Nephron (organoid): ENCODE data around the gene XYLB.
"Not testable (repeated sequence)": the region's sequence is repeated elsewhere in the genome, so short reads cannot be mapped to it uniquely, and the experiment has no call there.

Experiments used
- H3K27ac Mint-ChIP-seq, 3 experiments: 2 replicates each; pipeline ENCODE4 v1.8.0; 2020; ENCODE audit warnings: mixed read lengths in 3 of 3, mild to moderate bottlenecking in 2 of 3, moderate library complexity in 1 of 3
- H3K27me3 Mint-ChIP-seq: 2 replicates; pipeline ENCODE4 v1.8.0; 2021; ENCODE audit warnings: low read depth, mild to moderate bottlenecking, moderate library complexity, mixed read lengths
- H3K36me3 Mint-ChIP-seq: 2 replicates; pipeline ENCODE4 v1.8.0; 2020; ENCODE audit warnings: low read depth, mixed read lengths
- H3K4me1 Mint-ChIP-seq: 2 replicates; pipeline ENCODE4 v1.8.0; 2020; ENCODE audit warnings: mixed read lengths
- H3K4me3 Mint-ChIP-seq, 3 experiments: 2 replicates each; pipeline ENCODE4 v1.8.0; 2020; ENCODE audit warnings: mild to moderate bottlenecking in 3 of 3, mixed read lengths in 3 of 3, moderate library complexity in 2 of 3
- H3K9me3 Mint-ChIP-seq: 2 replicates; pipeline ENCODE4 v1.8.0; 2020; ENCODE audit warnings: mixed read lengths
- TF ChIP-seq, protein P1 (sequence below), 3 experiments: fragments of 200-600 bp; sonication (generic); IDR thresholded peaks; one replicate each; pipeline ENCODE4 v1.5.0; 2021; ENCODE audit warnings: antibody characterized with exemption in 3 of 3; ENCODE audit not compliant: unreplicated experiment in 3 of 3

The XYLB gene

DNA sequence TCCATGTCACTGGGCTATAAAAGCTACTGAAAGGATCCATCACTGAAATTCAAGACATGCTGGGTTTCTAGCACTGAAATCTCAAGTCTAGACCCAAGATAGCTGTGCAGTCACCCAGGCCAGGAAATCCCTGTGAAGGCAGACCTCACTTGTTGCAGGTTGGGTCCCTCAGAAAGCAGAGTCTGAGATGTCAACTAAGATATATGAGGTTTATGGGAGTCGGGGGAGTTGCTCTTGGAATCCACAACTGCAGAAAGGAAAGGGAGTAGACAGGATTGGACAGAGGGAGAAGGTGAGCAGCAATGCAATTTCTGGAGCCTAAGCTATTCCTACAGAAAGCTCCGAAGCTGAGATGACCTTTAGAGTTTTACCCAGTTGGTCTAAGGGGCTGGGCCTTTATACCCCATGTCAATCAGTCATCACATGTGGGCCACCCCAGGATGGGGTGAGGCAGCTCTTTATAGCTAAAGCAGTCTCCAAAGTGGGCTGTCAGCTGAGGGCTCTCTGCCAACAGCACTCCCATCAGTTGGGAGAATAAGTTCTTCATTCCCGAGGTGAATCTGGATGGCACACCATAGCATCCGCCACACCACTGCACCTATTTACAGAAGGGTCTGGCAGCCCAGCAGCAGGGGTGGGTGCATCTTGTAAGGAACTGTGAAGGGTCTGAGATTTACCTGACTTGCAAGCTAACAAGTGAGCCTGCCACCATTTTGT lies 54.8 kb downstream of the XYLB start:
- Mint-ChIP-seq H3K4me1 (no peaks in the 10 kb centered on the region), H3K4me3 (no peak overlapping the region), H3K27me3 (no peaks in the 10 kb centered on the region), H3K36me3 (peaks cover 75% of the 10 kb centered on the region), H3K27ac (no peak overlapping the region), H3K9me3 (peaks cover 9% of the 10 kb centered on the region)
- TF ChIP-seq, protein P1, sequence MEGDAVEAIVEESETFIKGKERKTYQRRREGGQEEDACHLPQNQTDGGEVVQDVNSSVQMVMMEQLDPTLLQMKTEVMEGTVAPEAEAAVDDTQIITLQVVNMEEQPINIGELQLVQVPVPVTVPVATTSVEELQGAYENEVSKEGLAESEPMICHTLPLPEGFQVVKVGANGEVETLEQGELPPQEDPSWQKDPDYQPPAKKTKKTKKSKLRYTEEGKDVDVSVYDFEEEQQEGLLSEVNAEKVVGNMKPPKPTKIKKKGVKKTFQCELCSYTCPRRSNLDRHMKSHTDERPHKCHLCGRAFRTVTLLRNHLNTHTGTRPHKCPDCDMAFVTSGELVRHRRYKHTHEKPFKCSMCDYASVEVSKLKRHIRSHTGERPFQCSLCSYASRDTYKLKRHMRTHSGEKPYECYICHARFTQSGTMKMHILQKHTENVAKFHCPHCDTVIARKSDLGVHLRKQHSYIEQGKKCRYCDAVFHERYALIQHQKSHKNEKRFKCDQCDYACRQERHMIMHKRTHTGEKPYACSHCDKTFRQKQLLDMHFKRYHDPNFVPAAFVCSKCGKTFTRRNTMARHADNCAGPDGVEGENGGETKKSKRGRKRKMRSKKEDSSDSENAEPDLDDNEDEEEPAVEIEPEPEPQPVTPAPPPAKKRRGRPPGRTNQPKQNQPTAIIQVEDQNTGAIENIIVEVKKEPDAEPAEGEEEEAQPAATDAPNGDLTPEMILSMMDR (IDR thresholded peaks at IDR 0.05; ENCODE audit: unreplicated experiment in 3 of 3) = no peak

DNA sequence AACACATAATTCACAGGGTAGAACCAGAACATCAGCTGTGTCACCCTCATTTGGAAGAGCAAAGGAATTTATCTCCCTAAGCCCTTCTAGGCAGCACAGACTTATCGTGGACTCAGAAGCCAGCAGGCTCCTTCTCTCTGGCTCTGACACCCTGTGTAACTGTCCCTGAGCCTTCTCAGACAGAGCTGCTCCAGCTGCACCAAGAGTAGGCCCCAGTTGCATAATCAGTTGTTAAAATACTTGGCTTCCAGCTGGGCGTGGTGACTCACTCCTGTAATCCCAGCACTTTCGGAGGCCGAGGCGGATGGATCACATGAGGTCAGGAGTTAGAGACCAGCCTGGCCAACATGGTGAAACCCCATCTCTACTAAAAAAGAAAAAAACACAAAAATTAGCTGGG lies 57.7 kb downstream of the XYLB start:
- Mint-ChIP-seq H3K36me3 (peaks cover 56% of the 10 kb centered on the region), H3K4me3 (no peak overlapping the region), H3K27ac (no peak overlapping the region)

DNA sequence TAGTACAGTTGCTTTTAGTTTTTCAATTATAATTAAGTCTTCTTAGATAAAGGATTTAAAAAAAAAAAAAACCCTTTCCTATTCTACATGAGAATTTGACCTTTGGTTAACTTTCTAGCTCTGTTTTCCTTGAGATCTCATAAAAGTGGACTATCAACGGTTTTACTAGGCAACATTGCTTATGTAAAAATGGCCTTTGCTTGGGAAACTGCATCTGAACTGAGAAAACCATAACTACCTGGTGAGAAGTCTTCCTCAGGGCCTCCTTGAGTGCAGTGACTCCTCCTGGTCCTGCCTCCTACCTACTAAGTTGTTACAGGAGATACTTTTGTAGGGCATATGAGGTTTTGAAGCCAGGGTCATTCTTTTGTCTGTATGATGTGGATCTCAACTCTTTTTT lies 65.0 kb downstream of the XYLB start:
- Mint-ChIP-seq H3K36me3 (peaks cover 3% of the 10 kb centered on the region), H3K4me3 (no peak overlapping the region), H3K27me3 (no peaks in the 10 kb centered on the region), H3K4me1 (no peaks in the 10 kb centered on the region), H3K27ac (no peak overlapping the region), H3K9me3 (peaks cover 6% of the 10 kb centered on the region)
- TF ChIP-seq, protein P1 (IDR thresholded peaks at IDR 0.05; ENCODE audit: unreplicated experiment in 3 of 3) = no peak

More for the DNA sequence above, 57.7 kb downstream of the XYLB start:
- Mint-ChIP-seq H3K4me1 (no peaks in the 10 kb centered on the region), H3K27me3 (no peaks in the 10 kb centered on the region), H3K9me3 (peaks cover 9% of the 10 kb centered on the region)
- TF ChIP-seq, protein P1 (IDR thresholded peaks at IDR 0.05; ENCODE audit: unreplicated experiment in 3 of 3) = no peak

DNA sequence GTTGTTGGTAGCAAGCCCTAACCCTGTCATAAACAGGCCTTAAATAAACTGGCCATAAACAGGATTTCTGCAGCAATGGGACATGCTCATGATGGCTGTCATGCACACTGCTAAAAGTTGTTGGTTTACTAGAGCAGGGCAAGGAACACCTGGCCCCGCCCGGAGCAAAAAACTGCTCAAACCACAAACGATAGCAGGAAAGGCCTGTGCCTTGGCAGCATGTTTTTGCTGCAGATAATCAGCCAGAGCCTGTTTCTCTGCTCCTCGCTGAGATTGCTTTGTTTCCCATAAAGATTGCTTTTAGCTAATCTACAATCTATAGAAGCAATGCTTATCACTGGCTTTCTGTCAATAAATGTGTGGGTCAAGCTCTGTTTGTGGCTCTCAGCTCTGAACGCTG lies 74.2 kb downstream of the XYLB start:
- H3K36me3 Mint-ChIP-seq, H3K27me3 Mint-ChIP-seq, H3K4me3 Mint-ChIP-seq, H3K27ac Mint-ChIP-seq, H3K4me1 Mint-ChIP-seq, H3K9me3 Mint-ChIP-seq: not testable (repeated sequence)

DNA sequence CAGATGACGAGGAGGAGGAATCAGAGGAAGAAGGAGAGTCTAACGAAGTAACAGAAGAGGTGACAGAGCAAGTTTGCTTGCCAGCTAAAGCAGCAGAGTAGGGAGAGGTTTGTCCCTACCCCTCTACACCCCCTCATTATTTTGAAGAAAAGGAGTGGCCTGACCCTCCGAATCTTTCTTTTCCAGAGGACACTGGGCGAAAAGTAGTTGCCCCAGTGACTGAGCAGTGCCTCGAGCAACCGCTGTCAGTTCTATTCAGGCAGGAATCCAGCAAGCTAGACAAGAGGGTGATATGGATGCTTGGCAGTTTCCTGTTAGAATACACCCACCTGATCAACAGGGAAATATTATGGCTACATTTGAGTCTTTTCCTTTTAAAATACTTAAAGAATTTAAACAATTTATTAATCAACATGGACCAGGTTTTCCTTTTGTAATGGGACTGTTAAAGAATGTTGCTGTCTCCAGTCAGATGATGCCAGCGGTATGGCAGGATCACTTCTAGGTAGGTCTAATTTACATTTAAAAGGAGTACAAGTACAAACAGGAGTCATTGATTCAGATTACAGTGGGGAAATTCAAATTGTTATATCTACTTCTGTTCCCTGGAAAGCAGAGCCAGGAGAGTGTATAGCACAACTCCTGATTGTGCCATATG lies 75.2 kb downstream of the XYLB start:
- Mint-ChIP-seq H3K27me3 (no peaks in the 10 kb centered on the region), H3K4me3 (no peak overlapping the region), H3K9me3 (no peaks in the 10 kb centered on the region), H3K27ac (no peak overlapping the region), H3K36me3 (peaks cover 3% of the 10 kb centered on the region), H3K4me1 (no peaks in the 10 kb centered on the region)
- TF ChIP-seq, protein P1 (IDR thresholded peaks at IDR 0.05; ENCODE audit: unreplicated experiment in 3 of 3) = no peak

DNA sequence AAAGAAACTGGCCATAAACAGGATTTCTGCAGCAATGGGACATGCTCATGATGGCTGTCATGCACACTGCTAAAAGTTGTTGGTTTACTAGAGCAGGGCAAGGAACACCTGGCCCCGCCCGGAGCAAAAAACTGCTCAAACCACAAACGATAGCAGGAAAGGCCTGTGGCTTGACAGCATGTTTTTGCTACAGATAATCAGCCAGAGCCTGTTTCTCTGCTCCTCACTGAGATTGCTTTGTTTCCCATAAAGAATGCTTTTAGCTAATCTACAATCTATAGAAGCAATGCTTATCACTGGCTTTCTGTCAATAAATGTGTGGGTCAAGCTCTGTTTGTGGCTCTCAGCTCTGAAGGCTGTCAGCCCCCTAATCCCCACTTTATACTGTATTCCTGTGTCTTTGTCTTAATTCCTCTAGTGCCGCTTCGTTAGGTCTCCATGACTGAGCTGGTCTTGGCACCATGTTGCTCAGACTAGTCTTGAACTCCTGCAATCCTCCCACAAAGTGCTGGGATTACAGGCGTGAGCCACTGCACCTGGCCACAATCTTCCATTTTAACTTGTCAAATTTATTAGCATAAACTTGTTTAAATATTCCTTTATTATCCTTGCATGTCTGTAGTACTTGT lies 80.3 kb downstream of the XYLB start:
- H3K4me1 Mint-ChIP-seq, H3K4me3 Mint-ChIP-seq, H3K27me3 Mint-ChIP-seq, H3K27ac Mint-ChIP-seq: not testable (repeated sequence)
- H3K36me3 Mint-ChIP-seq = peaks cover 12% of the 10 kb centered on the region
- peaks cover 14% of the 10 kb centered on the region for H3K9me3 Mint-ChIP-seq

DNA sequence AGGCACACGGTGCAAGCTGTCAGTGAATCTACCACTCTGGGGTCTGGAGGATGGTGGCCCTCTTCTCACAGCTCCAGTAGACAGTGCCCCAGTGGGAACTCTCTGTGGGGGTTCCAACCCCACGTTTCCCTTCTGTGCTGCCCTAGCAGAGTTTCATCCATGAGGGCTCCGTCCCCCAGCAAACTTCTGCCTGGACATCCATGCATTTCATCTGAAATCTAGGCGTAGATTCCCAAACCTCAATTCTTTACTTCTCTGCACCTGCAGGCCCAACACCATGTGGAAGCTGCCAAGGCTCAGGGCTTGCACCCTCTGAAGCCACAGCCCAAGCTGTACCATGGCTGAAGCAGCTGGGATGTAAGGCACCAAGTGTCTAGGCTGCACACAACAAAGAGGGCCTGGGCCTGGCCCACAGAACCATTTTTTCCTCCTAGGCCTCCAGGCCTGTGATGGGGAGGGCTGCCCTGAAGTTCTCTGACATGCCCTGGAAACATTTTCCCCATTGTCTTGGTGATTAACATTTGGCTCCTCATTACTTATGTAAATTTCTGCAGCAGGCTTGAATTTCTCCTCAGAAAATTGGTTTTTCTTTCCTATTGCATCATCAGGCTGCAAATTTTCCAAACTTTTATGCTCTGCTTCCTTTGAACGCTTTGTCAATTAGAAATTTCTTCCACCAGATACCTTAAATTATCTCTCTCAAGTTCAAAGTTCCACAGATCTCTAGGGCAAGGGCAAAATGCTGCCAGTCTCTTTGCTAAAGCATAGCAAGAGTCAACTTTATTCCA lies 86.5 kb downstream of the XYLB start:
- not testable (repeated sequence) for H3K4me3 Mint-ChIP-seq, H3K27me3 Mint-ChIP-seq, H3K4me1 Mint-ChIP-seq, H3K27ac Mint-ChIP-seq
- Mint-ChIP-seq H3K9me3 (peaks cover 60% of the 10 kb centered on the region), H3K36me3 (peaks cover 40% of the 10 kb centered on the region)

DNA sequence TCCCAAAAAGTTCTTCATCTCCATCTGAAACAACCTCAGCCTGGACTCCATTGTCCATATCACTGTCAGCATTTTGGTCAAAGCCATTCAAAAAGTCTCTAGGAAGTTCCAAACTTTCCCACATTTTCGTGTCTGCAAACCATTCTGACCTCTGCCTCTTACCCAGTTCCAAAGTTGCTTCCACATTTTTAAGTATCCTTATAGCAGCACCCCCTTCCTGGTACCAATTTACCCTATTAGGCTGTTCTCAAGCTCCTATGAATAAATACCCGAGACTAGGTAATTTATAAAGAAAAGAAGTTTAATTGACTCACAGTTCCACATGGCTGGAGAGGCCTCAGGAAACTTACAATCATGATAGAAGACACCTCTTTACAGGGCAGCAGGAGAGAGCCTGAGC lies 87.1 kb downstream of the XYLB start:
- H3K4me1 Mint-ChIP-seq, H3K27ac Mint-ChIP-seq, H3K4me3 Mint-ChIP-seq, H3K27me3 Mint-ChIP-seq: not testable (repeated sequence)
- Mint-ChIP-seq H3K36me3 (peaks cover 40% of the 10 kb centered on the region), H3K9me3 (peaks cover 60% of the 10 kb centered on the region)

DNA sequence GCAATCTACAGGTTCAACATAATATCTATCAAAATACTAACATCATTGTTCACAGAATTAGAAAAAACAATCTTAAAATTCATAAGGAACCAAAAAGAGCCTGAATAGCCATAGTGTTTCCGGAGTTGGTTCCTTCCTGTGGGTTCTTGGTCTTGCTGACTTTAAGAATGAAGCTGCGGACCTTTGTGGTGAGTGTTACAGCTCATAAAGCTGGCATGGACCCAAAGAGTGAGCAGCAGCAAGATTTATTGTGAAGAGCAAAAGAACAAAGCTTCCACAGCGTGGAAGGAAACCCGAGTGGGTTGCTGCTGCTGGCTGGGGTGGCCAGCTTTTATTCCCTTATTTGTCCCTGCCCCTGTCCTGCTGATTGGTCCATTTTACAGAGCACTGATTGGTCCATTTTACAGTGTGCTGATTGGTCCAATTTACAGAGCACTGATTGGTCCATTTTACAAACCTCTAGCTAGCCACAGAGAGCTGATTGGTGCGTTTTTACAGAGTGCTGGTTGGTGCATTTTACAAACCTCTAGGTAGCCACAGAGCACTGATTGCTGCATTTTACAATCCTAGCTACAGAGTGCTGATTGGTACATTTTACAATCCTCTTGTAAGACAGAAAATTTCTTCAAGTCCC lies 92.0 kb downstream of the XYLB start:
- not testable (repeated sequence) for H3K4me3 Mint-ChIP-seq, H3K27me3 Mint-ChIP-seq, H3K27ac Mint-ChIP-seq, H3K4me1 Mint-ChIP-seq
- Mint-ChIP-seq H3K9me3 (peaks cover 40% of the 10 kb centered on the region), H3K36me3 (peaks cover 16% of the 10 kb centered on the region)

DNA sequence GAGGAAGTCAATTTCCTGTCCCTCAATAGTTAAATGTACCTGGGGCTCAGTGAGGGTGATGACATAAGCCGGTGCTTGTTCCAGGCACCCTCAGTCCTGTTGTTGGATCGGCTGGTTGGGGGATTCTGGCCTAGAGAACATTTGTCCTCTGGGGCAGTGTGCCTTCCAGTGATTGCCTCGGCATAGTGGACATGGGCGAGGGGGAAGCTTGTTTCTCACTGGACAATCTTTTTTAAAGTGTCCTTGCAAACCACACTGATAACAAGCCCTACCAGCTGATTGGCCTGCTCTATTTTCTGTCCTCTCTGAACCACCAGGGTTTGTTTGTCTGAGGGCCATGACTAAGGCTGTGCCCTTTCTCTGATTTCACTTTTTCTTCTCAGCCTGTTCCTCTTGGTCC lies 96.6 kb downstream of the XYLB start:
- H3K27me3 Mint-ChIP-seq, H3K27ac Mint-ChIP-seq, H3K4me3 Mint-ChIP-seq, H3K36me3 Mint-ChIP-seq, H3K4me1 Mint-ChIP-seq: not testable (repeated sequence)
- peaks cover 14% of the 10 kb centered on the region for H3K9me3 Mint-ChIP-seq
